AG10803 (cell line): ENCODE data around the gene SUGP1.

Experiments used
- DNase-seq: peaks from one replicate; pipeline ENCODE4 v3.0.0; 2010; ENCODE audit warnings: low read depth
- H3K4me3 ChIP-seq: 2 replicates; pipeline ENCODE4 v1.5.1; 2011; ENCODE audit warnings: mild to moderate bottlenecking, low read length, control low read depth
- TF ChIP-seq, protein P1 (sequence below): conservative IDR thresholded peaks from 2 replicates; pipeline ENCODE4 v1.5.1; 2011; ENCODE audit warnings: mild to moderate bottlenecking, low read length, control low read depth, inconsistent platforms

The SUGP1 gene

GRCh38 chr19:19316082-19316481 lies 4.2 kb downstream of the SUGP1 start:
- no peak for DNase-seq
- TF ChIP-seq, protein P1, sequence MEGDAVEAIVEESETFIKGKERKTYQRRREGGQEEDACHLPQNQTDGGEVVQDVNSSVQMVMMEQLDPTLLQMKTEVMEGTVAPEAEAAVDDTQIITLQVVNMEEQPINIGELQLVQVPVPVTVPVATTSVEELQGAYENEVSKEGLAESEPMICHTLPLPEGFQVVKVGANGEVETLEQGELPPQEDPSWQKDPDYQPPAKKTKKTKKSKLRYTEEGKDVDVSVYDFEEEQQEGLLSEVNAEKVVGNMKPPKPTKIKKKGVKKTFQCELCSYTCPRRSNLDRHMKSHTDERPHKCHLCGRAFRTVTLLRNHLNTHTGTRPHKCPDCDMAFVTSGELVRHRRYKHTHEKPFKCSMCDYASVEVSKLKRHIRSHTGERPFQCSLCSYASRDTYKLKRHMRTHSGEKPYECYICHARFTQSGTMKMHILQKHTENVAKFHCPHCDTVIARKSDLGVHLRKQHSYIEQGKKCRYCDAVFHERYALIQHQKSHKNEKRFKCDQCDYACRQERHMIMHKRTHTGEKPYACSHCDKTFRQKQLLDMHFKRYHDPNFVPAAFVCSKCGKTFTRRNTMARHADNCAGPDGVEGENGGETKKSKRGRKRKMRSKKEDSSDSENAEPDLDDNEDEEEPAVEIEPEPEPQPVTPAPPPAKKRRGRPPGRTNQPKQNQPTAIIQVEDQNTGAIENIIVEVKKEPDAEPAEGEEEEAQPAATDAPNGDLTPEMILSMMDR, result no peak
- no peak overlapping the region for H3K4me3 ChIP-seq

DNA sequence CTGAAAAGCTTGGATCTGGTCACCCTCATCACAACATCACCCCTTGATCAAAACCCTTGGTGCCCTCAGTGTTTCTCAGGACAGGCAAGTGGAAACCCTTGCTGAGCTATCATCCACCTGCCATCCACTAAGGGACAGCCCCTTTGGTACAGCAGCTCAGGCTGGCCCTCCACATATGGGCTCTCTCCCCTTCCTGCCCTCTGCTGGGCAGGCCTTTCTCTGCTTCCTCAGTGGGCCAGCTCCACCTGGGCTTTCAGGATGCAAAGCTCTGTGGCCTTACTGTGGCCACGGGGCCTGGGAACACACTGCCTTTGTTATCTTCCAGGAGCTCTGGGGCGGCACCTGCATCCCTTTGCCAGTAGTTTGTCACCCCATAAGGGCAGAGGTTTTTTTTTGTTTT lies 4.9 kb downstream of the SUGP1 start:
- TF ChIP-seq, protein P1, result no peak
- no peak for DNase-seq
- H3K4me3 ChIP-seq, result no peak overlapping the region

DNA sequence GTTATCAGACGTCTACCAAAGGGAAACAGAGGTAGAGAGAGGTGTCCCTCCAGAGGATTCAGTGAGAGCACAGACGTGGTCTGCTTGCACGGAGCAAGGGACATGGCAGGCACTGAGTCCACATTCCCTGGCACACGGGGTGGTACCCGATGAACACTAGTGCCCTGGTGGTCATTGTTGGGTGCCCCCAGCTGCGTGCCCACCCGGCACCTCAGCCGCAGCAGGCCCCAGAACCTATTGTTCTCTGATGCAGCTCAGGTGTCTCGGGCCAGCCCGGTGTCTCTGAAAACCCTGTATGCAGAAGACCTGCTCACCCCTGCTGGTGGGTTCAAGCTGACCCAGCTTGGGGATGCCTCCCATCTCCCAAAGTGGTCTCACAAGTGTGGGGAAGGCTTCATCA lies 11.9 kb downstream of the SUGP1 start:
- no peak for DNase-seq
- TF ChIP-seq, protein P1, result no peak
- H3K4me3 ChIP-seq, result no peak overlapping the region

GRCh38 chr19:19306191-19306590 lies 14.1 kb downstream of the SUGP1 start:
- H3K4me3 ChIP-seq, result no peak overlapping the region
- DNase-seq, result no peak
- TF ChIP-seq, protein P1, result no peak

GRCh38 chr19:19305696-19306095 lies 14.6 kb downstream of the SUGP1 start:
- H3K4me3 ChIP-seq, result no peak overlapping the region
- TF ChIP-seq, protein P1, result no peak
- DNase-seq, result no peak

- TF ChIP-seq, protein P1, result no peak
- no peak overlapping the region for H3K4me3 ChIP-seq
- no peak for DNase-seq
These were observed 15.2 kb downstream of the SUGP1 start for GRCh38 chr19:19305066-19305465.

DNA sequence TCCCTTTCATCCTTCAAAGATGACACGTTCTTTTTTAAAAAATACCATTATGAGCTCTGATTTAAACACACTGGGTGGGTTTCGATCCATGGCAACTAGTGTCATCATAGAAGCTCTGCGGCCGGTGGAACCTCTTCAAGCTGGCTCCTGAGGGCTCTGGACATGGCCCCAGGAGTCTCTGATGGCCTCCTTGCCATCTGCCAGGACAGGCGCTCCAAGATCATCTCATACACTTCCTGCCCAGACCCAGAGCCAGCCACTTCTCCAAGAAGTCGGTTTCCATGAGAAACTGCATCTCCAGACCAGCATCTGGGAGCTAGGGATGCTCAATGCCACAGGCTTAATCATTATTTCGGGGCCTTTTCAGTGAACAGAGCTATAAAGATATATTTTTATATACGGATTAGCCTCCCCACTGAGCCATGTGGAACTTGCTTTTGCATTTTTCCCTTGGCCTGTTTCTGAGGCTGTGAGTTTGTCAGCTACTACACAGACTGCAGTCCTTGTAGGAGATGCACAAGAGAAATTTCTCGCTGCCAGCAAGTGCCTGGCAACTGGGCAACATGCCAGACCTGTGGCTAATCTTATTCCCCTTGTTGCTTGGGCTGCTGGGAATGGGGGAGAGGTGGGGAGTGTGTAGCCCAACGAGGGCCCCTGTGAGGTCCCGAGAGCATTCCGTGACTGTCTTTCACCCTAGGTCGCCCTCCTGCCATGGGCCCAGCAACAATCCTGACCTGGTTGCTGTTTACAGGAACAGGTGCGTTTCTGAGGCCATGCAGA lies 15.9 kb downstream of the SUGP1 start:
- TF ChIP-seq, protein P1, result no peak
- no peak overlapping the region for H3K4me3 ChIP-seq
- DNase-seq, result no peak
